Adrenal gland (tissue), 12 donors: ENCODE data around the gene RPL7L1. TPM values are rescaled to one million over a fixed set of nuclear protein-coding genes. Genes with fewer than 3 reads are reported as not detected.

Source experiments
- DNase-seq, 7 donors: peaks; one replicate each; pipeline ENCODE4 v3.0.0-alpha.2; 2019 to 2020
- H3K27ac ChIP-seq, 5 donors: fragments of 200-600 bp; sonication (generic) in 4 of 5; 1 replicate in 3 of 5; 2 replicates in 2 of 5; pipeline versions ENCODE4 v1.5.1 to v1.8.0; 2016 to 2020; ENCODE audit warnings: mild to moderate bottlenecking in 1 of 5
- H3K27me3 ChIP-seq: fragments of 200-600 bp; 2 replicates; pipeline ENCODE4 v1.8.0; 2021
- H3K36me3 ChIP-seq, 2 donors: fragments of 200-600 bp; replicated peaks in 1 of 2; 1 replicate in 1 of 2; 2 replicates in 1 of 2; pipeline versions ENCODE4 v1.5.1 to v1.8.0; 2018 to 2022
- H3K4me1 ChIP-seq, 2 donors: fragments of 200-600 bp; replicated peaks in 1 of 2; 1 replicate in 1 of 2; 2 replicates in 1 of 2; pipeline versions ENCODE4 v1.5.1 to v1.8.0; 2018 to 2021
- H3K4me3 ChIP-seq, 4 donors: fragments of 200-600 bp; sonication (generic) in 3 of 4; one replicate each; pipeline ENCODE4 v1.5.1; 2016 to 2018
- H3K9me3 ChIP-seq, 3 donors: fragments of 200-600 bp; sonication (generic) in 1 of 3; replicated peaks in 1 of 3; 1 replicate in 2 of 3; 2 replicates in 1 of 3; pipeline versions ENCODE4 v1.5.1 to v1.8.0; 2016 to 2021
- POLR2A ChIP-seq, 2 donors: fragments of 450-650 bp; IDR thresholded peaks; one replicate each; pipeline ENCODE4 v1.6.1; 2017; ENCODE audit warnings: antibody characterized with exemption in 2 of 2, mild to moderate bottlenecking in 2 of 2, moderate library complexity in 1 of 2
- WGBS, 4 donors: extraction: QIAGEN DNeasy Blood & Tissue Kit in 2 of 4; methylation state at CpG; one replicate each; pipeline versions ENCODE4 v1.1.5 to v1.1.7; 2013 to 2017; 5-methylcytosine and 5-hydroxymethylcytosine counted together
- intact Hi-C, 2 donors: fragments of 100-400 bp; cut with DNase I; formaldehyde crosslinking; loops; one replicate each; pipeline versions ENCODE4 v1.14.1 to v1.15.0; 2022 to 2023
- polyA plus RNA-seq, 3 donors: library from polyadenylated mRNA; stranded (reverse); fragments of 200-250 nt in 2 of 3; fragments of 350-450 nt in 1 of 3; fragmentation: Illumina TruSeq in 1 of 3; extraction: RNeasy Lipid Tissue Mini Kit (QIAGEN cat#74804) in 1 of 3; gene quantifications; one replicate each; pipeline ENCODE4 v1.2.3, GENCODE V29; 2013 to 2014
- total RNA-seq, 9 donors: library from RNA; depleted of rRNA in 4 of 9; stranded (reverse); fragments of >200 nt in 4 of 9; fragments of 120-200 nt in 1 of 9; fragmentation: NEBNext Ultra II Directional in 1 of 9; extraction: Animal tissue kit (Norgen Biotek cat#: 25700) in 1 of 9; gene quantifications; one replicate each; pipeline versions ENCODE4 v1.1.0 to v1.2.4, GENCODE V29; 2013 to 2023
- TF ChIP-seq, protein P1 (sequence below), 6 experiments: fragments of 450-650 bp in 4 of 6; fragments of 200-600 bp in 2 of 6; sonication (generic) in 1 of 6; IDR thresholded peaks; 1 replicate in 5 of 6; 2 replicates in 1 of 6; pipeline versions ENCODE4 v1.5.1 to v1.8.0; 2016 to 2021; ENCODE audit warnings: antibody characterized with exemption in 6 of 6, mild to moderate bottlenecking in 2 of 6, moderate library complexity in 1 of 6
- donor health status: healthy with polysubstance abuse.
- donor health status: Bipolar disorder and iron deficiency.
- donor health status: DM: yes; HTN: yes; CAD: no.
- donor health status: DM: no; HTN: no; CAD: no.
- donor health status: DM: no; HTN: no; CAD: no.
- donor health status: DM: yes; HTN: yes; CAD: no.

RPL7L1 gene
- total and polyA plus RNA-seq, 12 donors: 33.3 to 130 (median 94.1) TPM

- no peak overlapping the region for H3K27ac ChIP-seq
- intact Hi-C loops: no loop called here
- no peak for TF ChIP-seq POLR2A (IDR thresholded peaks at IDR 0.05)
- TF ChIP-seq, protein P1, sequence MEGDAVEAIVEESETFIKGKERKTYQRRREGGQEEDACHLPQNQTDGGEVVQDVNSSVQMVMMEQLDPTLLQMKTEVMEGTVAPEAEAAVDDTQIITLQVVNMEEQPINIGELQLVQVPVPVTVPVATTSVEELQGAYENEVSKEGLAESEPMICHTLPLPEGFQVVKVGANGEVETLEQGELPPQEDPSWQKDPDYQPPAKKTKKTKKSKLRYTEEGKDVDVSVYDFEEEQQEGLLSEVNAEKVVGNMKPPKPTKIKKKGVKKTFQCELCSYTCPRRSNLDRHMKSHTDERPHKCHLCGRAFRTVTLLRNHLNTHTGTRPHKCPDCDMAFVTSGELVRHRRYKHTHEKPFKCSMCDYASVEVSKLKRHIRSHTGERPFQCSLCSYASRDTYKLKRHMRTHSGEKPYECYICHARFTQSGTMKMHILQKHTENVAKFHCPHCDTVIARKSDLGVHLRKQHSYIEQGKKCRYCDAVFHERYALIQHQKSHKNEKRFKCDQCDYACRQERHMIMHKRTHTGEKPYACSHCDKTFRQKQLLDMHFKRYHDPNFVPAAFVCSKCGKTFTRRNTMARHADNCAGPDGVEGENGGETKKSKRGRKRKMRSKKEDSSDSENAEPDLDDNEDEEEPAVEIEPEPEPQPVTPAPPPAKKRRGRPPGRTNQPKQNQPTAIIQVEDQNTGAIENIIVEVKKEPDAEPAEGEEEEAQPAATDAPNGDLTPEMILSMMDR (IDR thresholded peaks at IDR 0.05): no peak
- H3K36me3 ChIP-seq: no peaks in the 10 kb centered on the region
- no peak overlapping the region for H3K4me3 ChIP-seq
- peaks cover 8 to 16% of the 10 kb centered on the region in 2 donors for H3K4me1 ChIP-seq
- no peak for DNase-seq
- 46 to 100% (median 54%) methylated on average over 1 to 23 of the region's 23 CpGs for WGBS, 4 donors
- H3K9me3 ChIP-seq: no peaks in the 10 kb centered on the region
- no peaks in the 10 kb centered on the region for H3K27me3 ChIP-seq
These were observed 45.9 kb downstream of the RPL7L1 start for GRCh38 chr6:42925248-42925857.

DNA sequence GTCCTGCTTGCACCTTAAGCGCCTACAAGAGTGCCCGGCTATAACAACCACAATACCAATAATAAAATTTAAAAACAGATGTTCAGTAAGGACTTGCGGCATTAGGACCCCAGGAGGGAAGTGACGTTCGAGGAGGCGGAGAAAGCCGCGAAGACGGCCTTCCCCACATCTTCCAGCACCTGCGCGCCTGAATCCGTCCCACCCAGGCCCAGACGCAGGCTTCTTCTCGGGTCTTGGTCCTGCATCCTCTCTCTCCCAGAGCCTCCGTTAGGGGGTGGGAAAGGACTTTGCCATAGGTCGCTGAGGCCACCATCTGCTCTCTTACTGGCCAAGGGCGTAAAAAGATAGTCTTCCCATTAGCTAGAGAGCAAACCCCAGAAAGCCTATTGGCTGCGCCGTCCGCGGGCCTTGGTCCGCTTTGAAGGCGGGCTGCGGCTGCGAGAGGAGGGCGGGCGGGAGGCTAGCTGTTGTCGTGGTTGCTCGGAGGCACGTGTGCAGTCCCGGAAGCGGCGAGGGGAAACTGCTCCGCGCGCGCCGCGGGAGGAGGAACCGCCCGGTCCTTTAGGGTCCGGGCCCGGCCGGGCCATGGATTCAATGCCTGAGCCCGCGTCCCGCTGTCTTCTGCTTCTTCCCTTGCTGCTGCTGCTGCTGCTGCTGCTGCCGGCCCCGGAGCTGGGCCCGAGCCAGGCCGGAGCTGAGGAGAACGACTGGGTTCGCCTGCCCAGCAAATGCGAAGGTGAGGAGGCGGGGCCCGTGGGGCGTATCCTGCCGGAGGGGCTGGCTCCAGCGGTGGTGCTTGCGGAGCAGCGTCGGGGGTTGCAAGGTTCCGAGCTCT lies 49.8 kb downstream of the RPL7L1 start, which contains the start of gene CNPY3:
CNPY3 (plus strand) TSS at position 495 of the 835 bp plus-strand sequence; CDS start at position 586, 91 bp downstream.
- TF ChIP-seq, protein P1 (IDR thresholded peaks at IDR 0.05): peak in 2 of 6 experiments; percentile 12 to 16
- TF ChIP-seq POLR2A (IDR thresholded peaks at IDR 0.05): peak; percentile 56 to 66
- no peaks in the 10 kb centered on the region for H3K27me3 ChIP-seq
- peak; percentile 90 to 97 (median 95) for DNase-seq
- H3K4me3 ChIP-seq: peak within 1 kb of the TSS; percentile 20 to 79 (median 74)
- intact Hi-C loops: no loop called here
- H3K36me3 ChIP-seq: peaks cover 0 to under 1% of the 10 kb centered on the region in 2 donors
- H3K9me3 ChIP-seq: no peaks in the 10 kb centered on the region
- H3K27ac ChIP-seq: peak within 1 kb of the TSS; percentile 75 to 96 (median 89)
- peaks cover 13 to 44% of the 10 kb centered on the region in 2 donors for H3K4me1 ChIP-seq
- 0% methylated on average over 11 to 63 of the region's 63 CpGs for WGBS, 4 donors

- DNase-seq: peak in 5 of 7 donors; percentile 25 to 42 (median 33)
- Histone ChIP-seq H3K4me3 (peak overlapping the region; percentile 20 to 79 (median 74)), H3K36me3 (peaks cover 0 to 8% of the 10 kb centered on the region in 2 donors), H3K4me1 (peaks cover 13 to 44% of the 10 kb centered on the region in 2 donors), H3K27ac (peak overlapping the region; percentile 75 to 96 (median 89)), H3K27me3 (no peaks in the 10 kb centered on the region), H3K9me3 (no peaks in the 10 kb centered on the region)
- intact Hi-C loops: no loop called here
- no peak for TF ChIP-seq POLR2A (IDR thresholded peaks at IDR 0.05)
- TF ChIP-seq, protein P1 (IDR thresholded peaks at IDR 0.05): no peak
- WGBS, 4 donors: 2 to 3% (median 2%) methylated on average over 11 to 16 of the region's 16 CpGs
These were observed 50.5 kb downstream of the RPL7L1 start for GRCh38 chr6:42929821-42930360.

GRCh38 chr6:42932412-42932811 lies 53.0 kb downstream of the RPL7L1 start:
- intact Hi-C loops: no loop called here
- TF ChIP-seq, protein P1 (IDR thresholded peaks at IDR 0.05): no peak
- no peak for TF ChIP-seq POLR2A (IDR thresholded peaks at IDR 0.05)
- Histone ChIP-seq H3K27me3 (no peaks in the 10 kb centered on the region), H3K36me3 (peaks cover 0 to 26% of the 10 kb centered on the region in 2 donors), H3K4me3 (no peak overlapping the region), H3K27ac (no peak overlapping the region), H3K4me1 (peaks cover 13 to 44% of the 10 kb centered on the region in 2 donors), H3K9me3 (no peaks in the 10 kb centered on the region)
- 77 to 92% (median 89%) methylated on average over 3 of the region's 3 CpGs for WGBS, 4 donors
- no peak for DNase-seq
